Renal cortex interstitium (tissue), 11 donors: ENCODE results near the gene BHLHE23. TPM values are rescaled to one million over a fixed set of nuclear protein-coding genes. Genes with fewer than 3 reads are reported as not detected.

Experiments used
- DNase-seq, 11 donors: peaks; one replicate each; pipeline ENCODE4 v3.0.0-alpha.2; 2013; ENCODE audit warnings: low read depth in 9 of 11, low spot score in 4 of 11; ENCODE audit errors: extremely low read depth in 1 of 11
- polyA plus RNA-seq, 3 donors: library from polyadenylated mRNA; unstranded; fragments of 120-200 nt; gene quantifications; one replicate each; pipeline ENCODE4 v1.2.1, GENCODE V29; 2013; ENCODE audit not compliant: insufficient read length in 3 of 3

The BHLHE23 gene
- polyA plus RNA-seq, 3 donors: 0.09 TPM; not detected in 2

DNA sequence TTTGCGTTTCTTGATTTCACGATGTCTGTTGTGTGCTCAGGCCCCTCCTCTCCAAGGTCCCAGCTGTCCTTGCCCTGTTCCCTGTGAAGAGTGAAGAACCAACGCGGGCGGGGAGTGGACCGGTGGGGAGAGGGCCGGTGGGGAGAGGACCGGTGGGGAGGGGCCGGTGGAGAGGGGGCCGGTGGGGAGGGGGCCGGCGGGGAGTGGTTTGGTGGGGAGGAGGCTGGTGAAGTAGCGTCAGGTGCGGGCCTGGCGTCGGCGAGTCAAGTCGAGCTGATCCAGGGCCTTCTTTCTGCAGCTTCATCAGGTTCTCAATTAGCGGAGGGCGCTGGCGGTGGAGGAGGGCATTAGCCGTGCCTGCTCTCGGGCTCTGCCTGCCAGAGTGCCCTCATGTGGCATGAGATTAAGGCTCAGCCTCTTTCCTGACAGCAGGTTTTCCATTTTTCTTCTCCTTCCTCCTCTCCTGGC lies 21.2 kb upstream of the BHLHE23 start:
- no peak for DNase-seq

DNA sequence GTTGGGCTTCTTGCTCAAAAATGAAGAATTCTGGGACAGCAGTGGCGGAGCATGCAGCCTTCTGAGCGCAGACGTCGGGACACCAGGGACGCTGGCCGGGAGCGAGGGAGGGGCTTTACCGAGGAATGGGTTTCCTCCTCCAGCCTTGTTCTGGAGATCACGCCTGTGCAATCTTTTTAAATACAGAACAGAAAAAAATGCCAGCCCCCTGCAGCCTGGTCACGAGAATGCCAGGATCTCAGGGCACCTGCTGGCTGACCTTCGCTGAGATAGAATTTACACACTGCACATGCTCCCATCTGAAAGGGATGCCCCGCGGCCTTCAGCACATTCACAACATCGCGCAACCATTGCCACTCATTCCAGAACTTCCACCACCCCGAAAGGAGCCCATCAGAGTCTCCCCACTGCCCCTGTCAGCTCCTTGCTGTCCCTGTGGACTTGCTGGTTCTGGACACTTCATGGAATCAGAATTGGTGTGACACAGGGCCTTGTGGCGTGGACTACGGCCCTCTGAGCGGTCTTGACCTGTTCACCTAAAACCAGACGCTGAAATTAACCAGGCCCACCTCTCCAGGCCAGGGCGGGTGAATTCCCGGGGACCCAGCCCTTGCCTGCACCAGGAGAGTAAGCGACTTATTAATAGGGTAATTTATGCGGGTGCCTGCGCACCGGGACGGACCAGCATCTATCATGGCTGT lies 20.6 kb upstream of the BHLHE23 start:
- DNase-seq: no peak

DNA sequence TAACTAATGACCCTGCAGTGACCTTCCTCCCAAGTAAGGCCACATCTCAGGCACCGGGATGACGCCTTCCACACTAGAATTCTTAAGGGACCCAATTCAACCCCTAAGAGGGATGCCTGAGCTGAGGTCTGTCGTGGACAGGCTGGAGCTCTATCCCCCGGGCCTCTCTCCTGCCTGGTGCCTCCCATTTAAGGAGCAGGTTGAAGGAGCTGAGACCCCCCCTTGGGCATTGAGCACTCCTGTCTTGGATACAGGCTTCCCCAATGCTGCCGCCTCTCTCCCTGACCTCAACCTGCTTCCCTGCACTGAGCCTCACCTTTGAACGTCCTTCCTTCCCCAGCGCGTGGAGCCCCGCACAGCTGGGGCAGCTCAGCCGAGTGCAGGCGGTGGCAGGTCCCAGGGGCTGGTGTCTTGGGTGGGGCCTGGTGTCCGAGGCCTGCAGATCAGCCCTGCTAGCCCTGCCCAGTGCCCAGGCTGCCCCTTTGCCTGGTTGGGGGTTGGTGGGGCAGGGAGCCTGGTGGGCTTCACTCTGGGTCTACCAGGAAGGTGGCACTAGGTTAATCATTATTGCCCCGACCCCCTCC lies 19.9 kb upstream of the BHLHE23 start:
- no peak for DNase-seq

DNA sequence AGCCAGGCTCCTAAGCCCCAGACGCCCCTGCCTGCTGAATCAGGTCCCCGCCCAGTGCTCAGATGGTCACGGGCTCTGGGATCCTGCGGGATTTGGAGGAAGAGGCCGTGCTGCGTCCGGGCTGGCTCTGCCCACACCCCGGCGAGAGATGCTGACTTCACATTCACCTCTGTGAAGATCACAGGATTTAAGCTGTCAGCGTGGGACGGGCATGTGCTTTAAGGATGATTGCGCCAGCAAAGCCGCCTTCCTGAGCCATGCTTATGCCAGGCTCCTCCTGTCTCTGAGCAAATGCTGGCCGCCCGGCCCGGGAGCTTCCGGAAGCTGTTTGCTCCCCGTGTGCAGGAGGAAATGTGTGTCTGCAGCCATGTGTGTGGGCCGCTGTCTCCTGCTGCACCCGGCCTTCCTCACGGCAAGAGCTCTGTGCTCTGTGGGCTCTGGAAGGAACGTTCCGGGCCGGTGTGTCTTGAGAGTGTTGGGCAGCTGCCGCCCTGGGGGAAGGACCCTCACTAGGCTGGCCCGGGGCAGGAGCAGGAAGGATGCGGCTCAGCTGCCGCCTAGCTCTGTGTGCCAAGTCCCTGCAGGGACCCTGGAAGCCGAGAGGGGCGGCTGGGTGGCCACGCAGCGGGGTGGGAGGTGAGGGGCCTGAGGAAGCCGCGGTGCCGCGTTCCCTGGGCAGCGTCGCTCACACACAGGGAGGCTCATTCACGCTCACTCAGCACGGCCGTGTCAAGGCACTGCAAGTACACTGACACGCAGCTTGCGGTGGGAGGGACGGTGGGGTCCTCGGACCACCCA lies 19.0 kb upstream of the BHLHE23 start:
- DNase-seq: no peak

DNA sequence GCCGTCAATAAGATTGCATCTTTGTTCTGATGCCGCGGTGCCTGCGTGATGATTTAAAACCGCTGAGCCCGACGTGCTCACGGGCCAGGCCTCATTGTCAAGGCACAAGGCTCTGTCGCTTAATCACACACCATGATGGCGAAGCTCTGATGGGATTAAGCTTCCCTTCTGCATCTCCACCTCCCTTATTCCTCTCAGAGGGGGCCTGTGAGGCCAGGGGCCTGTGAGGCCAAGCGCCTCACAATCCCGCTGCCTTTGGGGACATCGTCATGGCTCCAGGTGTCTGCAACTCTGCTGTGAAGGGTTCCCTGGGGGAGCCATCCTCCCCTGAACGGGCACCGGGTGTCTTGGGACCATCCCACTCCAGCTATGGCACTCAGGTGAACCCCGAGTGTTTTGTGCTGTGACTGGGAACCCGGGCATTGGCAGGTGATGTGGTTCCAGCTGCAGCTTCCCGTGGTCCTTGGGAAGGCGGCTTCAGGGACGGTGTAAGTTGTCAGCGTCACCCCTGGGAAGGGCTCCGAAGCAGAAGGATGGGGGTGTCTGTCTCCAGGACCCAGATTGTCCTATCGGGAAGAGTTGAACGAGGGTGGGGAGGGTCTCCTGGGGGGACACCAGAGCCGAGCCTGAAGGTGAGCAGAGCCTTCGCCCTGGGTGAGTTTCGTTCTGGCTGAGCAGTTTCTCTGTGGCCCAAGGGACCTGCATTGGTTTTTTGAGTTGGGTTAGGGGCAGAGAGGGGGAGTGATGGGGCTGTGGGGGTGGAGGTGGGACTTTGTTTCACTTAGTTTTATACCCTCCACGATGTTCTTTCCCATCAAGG lies 18.0 kb upstream of the BHLHE23 start:
- DNase-seq: no peak

DNA sequence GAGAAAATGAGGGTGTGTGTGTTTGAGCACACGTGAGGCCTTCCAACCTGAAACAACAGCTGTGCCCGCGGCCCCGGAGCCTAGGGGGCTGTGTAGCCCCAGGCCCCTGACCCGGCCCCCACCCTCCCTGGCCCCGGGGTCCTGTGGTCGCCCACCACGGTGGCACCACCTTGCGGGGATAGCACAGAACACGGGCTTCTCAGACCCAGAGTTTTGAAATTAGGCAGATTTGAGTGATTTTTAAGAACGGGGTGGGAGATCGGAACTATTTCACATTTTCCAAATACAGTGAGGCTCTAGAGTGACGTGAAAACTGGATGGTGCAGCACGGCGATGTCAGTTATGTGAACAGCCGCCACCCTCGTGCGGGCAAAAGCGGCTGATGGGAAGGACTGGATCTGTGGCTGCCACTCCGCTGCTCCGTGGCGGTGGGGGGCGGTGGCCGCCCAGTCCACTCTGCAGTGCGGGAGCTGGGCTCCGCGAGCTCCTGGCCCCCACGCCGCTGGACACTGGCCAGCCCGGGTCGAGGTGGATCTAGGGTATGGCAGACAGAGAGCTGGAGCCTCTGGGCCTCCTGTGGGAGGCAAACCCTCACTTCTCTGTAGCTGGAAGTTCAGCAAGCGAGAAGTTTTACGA lies 17.3 kb upstream of the BHLHE23 start:
- DNase-seq: no peak

DNA sequence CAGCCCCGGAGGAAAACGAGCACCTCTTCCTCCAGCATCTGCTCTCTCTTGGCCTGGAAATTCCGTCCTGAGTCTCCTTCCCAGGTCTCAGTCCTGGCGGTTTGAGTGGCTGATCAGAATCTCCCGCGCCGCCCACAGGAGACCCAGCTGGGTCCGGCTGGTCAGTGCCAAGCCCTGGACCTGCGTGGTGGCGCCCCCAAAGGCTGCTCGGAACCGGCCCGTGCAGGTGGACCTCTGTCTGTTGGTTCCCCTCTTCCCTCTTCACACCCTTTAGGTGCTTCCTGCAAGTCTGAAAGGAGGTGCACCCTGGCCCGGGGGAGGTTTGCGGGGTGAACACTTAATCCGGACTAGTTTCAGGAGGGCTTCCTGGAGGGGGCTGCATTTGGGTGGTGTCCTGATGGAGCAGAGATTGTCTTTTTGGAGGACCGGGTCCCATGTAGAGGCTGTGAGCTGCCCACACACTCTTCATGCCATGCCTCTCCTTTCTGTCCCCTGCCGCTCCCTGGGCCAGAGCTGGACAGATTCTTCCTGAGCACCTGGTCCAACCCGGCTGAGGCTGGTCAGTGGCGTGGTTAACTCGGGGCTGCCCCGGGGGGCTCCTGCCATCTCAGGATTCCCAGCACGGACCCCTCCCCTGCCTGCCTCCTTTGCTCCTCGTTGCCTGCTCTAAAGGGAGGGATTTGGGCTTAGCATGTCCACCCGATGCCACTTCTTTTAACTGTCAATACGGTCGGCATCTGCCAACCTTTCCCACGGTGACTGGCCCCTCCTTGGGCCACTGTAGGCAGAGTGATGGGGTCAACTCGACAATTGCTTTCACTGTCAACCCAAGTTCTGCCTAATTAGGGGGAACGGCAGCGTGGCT lies 16.5 kb upstream of the BHLHE23 start:
- no peak for DNase-seq

DNA sequence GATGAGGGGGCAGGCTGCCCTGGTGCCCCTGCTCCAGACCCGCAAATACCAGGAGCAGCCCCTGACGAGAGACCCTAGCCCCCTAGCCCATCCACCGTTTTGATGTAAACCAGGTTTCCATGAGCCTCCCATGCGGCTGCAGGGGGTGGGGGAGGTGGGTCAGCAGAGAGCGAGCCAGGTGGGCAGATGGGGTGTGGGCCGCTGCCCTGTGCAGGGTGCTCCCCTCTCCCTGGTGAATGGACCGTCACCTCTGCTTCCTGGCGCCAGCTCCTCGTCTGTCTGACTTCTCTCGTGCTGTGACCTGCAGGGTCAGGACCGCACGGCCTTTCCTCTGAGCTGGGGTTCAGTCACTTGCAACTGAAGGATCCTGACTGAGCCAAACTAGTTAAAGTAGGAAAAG lies 15.7 kb upstream of the BHLHE23 start:
- DNase-seq: no peak

DNA sequence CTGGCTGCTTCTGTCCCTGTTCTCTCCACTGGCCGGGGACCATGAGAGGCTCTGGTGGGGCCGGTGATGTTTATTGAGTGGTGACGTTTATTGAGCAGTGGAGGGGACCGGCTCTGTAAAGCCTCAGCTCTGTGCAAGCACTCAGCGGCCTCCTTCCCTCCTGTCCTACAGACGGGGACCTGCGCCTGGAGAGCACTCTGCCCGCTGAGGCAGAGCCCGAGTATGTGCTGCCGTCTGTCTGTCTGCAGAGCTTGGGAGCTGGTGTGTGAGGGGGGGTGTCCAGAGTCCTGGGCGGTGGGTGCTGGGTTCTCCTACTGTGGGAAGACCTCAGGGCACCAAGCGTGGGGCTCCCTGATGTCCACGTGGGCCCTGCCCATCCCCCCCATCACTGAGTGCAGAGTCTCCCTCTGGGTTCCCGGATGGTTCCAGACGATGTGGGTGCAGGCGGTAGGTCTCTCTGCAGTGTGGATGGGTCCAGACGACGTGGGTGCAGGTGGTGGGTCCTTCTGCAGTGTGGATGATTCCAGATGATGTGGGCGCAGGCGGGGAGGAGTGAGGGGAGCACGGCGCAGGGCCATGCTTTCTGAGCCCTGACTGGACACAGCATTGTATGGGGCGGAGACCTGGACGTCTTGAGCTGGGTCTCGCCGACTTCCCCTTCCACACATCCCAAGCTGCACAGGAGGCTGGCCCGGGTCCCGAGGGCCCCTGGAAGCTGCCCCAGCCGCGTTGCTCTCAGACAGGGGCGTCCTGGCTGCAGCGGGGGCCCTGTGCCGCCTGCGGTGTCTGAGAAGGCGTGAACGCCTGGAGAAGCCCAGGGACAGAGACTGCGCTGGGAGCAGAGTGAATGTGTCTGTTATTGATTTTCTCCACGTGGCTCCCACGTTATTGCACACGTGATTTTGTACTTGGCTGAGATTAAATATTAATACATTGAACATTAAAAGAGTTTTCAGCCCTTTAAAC lies 14.9 kb upstream of the BHLHE23 start:
- DNase-seq: no peak

DNA sequence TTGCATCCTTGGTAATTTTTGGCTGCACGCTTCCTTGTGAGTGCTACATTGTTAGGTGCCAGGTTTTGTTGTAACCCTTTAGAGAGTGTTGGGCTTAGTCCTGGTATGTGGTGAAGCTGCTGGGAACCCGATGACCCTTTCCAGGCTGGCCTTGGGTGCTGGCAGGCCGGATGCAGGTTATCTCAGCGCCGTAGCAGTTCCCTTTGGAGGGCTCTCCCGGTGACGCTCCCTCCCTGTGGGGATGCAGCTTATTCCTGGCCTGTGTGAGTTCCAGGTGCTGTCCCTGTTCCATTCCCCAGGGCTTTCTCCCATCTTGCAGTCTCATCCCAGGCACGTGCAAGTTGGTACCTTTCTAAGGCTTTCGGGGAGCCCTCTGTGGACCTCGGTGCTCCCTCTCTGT lies 13.9 kb upstream of the BHLHE23 start:
- no peak for DNase-seq

DNA sequence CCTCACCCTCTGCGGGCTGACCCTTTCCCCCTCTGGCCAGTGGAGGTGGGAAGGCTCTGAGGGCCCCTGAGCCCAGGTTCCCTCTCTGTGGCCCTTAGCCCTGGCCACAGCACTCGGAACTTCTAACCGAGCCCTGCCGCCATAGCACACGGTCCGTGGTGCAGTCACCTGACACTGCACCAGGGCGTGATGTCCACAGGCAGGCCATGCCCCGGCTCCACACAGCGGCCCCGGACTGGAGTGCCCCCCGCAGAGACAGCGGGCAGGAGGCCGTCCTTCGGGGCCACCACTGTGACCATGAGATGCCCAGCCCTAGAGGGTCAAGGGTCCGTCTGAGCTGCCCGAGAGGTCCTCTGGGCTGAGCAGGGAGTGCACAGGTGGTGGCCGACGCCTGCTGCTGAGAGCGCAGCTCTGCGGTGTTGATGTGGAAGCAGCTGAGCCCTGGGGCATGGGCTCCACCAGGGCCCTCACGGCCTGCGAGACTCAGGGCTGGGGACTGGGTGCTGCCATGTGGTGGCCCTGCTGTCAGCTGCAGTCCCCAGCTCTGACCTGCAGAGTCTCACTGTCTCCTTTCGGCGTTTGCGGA lies 11.2 kb upstream of the BHLHE23 start:
- DNase-seq: no peak

DNA sequence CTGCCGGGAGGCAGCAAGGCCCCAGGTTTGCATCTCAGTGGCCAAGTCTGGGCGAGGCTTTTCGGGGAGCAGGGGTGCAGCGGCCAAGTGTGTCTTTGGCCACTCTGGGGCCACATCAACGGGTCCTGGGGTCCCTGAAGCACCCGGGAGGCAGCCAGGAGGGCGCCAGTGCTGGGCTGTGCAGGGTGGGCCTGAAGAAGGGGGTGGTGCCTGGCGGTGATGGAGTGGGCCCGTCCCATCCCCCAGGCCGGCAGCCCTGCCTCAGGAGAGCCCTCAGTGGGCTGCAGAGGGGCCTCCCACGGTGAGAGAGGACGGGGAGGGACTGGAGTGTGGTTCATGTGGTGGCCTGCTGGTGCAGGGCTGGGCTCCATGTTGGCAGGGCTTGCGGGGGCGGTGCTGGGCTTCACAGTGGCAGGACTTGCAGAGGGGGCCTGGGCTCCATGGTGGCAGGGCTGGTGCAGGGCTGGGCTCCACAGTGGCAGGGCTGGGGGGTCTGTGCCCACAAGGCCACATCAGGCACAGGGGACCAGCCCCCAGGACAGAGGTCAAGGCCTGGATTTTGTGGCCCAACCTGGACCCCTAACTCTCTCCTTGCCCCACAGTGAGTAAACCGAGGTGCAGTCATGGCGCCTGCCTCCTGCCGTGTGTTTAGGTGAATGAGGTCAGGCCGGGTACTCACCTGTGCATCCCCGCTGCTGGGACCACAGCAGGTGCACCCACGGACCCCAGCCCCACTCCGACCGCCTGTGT lies 10.5 kb upstream of the BHLHE23 start:
- DNase-seq: no peak

DNA sequence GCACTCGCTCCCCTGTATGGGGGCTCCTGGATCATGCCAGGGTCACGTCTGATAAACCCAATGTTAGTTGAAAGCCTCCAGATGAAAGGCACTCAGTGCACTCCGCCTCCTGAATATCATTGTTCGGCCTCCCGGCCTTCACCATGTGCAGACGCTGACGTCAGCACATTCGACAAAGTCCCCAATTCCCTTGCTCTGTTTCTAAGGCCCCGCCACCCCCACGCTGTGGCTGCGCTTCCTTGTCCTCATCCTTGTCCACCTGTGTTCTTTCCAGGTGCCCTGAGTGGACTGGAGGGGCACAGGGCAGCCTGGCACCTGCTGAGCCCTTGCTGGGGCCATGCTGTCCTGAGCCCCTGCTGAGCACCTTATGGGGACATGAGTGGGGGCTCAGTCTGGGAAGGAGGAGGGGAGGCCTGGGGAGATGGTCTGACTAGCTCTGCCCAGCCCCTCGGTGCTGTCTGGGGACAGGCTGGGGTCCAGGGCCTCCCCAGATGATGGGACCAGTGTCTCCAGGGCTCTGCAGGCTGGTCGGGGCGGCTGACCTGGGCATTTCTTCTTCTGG lies 9.8 kb upstream of the BHLHE23 start:
- DNase-seq: no peak

DNA sequence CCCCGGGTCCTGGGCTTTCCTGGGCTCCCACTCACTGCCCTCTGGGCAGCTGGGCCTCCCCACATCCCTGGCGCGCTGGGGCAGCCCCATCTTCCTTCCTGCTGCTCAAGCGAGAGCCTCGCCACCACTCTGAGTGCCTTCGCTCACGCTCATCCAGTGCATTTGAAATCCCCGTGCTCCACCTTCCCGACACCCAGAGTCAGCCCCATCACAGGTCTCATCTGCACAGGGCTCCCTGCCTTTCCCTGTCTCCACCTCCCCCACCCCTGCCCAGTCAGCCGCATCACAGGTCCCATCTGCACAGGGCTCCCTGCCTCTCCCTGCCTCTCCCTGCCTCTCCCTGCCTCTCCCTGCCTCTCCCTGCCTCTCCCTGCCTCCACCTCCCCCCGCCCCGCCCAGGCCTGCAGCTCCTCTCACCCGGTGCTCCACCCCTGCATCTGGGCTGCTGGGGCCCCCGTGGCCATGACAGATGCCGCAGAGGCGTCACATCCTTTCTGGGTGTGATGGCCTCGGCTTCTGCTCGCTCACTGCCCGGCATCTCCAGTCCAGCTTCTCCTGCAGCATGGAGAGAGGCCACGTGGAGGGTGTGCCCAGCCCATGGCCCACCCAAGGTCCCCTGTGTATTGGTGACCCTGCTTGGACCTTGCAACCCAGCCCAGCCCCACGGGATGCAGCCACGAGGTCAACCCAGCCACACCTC lies 9.0 kb upstream of the BHLHE23 start:
- DNase-seq: no peak

DNA sequence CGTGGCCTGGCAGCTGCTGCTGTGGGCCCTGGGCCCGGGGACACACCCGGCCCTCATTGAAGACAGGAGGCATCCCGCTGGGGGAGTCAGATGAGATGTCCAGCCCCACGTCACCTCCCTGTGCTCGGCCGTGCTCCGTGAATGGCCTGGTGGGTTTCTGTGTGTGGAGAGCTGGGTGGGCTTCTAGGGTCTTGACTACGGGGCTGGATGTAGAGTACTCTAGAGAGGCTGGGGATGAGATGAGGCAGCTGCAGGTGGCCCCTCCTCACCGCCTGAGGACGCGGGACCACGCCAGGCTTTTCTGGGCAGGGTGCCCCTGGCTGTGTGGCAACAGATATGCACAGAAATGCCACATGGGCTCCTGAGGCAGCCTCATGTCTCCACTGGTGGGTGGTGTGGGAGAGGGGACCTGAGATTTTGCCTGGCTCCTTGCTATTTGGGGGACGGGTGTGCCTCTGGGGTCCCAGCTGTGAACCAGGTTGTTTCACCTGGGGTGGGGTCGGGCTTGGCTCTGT lies 8.4 kb upstream of the BHLHE23 start:
- no peak for DNase-seq
